MM.1S (cell line): ENCODE data around the gene MRPL22.

Source experiments
- EZH2 ChIP-seq: fragments of 300-600 bp; sonication (generic); optimal IDR thresholded peaks from 2 replicates; pipeline ENCODE3; 2017; ENCODE audit warnings: low read depth, mild to moderate bottlenecking, antibody characterized with exemption, low read length, mixed read lengths
- EZH2phosphoT487 ChIP-seq: fragments of 300-600 bp; sonication (generic); IDR thresholded peaks from 2 replicates; pipeline ENCODE4 v1.6.1; 2018; ENCODE audit warnings: antibody characterized with exemption, low read length
- TF ChIP-seq, protein P1 (sequence below): fragments of 300-600 bp; sonication (generic); IDR thresholded peaks from 2 replicates; pipeline ENCODE4 v1.5.1; 2016; ENCODE audit warnings: antibody characterized with exemption, low read length, mixed read lengths

DNA sequence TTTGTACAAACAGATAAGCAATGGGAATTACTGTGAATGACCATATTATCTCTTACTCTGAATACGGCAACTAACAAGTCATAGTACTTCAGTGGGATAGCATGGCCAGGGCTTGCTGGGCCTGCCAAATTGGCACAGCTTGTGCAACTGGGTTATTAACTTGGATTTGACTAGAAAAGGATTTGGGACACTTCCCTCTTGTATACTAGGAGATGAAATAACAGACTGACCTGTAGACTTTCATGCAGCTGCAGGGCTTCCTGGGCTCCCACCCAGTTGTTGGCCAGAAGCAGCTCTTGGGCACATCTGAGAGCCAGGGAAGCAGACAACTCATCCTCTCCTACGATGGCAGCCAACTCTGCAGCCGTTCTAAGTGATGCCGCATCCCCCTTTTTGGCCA, 42.7 kb upstream of the MRPL22 start:
- TF ChIP-seq, protein P1, sequence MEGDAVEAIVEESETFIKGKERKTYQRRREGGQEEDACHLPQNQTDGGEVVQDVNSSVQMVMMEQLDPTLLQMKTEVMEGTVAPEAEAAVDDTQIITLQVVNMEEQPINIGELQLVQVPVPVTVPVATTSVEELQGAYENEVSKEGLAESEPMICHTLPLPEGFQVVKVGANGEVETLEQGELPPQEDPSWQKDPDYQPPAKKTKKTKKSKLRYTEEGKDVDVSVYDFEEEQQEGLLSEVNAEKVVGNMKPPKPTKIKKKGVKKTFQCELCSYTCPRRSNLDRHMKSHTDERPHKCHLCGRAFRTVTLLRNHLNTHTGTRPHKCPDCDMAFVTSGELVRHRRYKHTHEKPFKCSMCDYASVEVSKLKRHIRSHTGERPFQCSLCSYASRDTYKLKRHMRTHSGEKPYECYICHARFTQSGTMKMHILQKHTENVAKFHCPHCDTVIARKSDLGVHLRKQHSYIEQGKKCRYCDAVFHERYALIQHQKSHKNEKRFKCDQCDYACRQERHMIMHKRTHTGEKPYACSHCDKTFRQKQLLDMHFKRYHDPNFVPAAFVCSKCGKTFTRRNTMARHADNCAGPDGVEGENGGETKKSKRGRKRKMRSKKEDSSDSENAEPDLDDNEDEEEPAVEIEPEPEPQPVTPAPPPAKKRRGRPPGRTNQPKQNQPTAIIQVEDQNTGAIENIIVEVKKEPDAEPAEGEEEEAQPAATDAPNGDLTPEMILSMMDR: no peak
- TF ChIP-seq EZH2phosphoT487 (no peak), EZH2 (no peak)
